Measurements from ENCODE around the gene SLC26A4. TPM values are rescaled to one million over a fixed set of nuclear protein-coding genes. Genes with fewer than 3 reads are reported as not detected.

SLC26A4 gene
- total and polyA plus RNA-seq, 2 donors (not counting 1 experiment from before 2014, with no cell fraction given): 0.33 to 0.50 TPM

DNA sequence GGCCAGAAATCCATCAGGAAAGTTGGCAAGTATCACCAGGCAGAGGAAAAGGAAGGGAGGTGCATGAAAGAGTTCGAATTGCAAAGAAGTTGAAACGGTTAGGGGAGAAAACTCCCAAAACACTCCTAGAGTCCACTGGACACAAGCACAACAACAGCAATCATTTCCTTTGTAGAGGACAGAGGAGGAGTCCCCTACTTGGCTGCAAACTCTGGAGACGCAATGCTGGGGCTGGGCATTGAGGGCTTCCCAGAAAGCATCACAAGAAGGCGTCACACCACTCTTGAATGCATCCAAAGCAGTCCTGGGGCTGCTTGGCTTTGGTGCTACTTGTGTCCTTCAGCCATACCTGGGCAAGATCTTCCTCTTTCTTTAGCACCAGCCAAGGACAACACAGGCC is 18.1 kb upstream of the SLC26A4 start:
- no peak for TF ChIP-seq EZH2 (IDR thresholded peaks at IDR 0.05; ENCODE audit: low read length, missing control alignments)
- TF ChIP-seq, protein P1, sequence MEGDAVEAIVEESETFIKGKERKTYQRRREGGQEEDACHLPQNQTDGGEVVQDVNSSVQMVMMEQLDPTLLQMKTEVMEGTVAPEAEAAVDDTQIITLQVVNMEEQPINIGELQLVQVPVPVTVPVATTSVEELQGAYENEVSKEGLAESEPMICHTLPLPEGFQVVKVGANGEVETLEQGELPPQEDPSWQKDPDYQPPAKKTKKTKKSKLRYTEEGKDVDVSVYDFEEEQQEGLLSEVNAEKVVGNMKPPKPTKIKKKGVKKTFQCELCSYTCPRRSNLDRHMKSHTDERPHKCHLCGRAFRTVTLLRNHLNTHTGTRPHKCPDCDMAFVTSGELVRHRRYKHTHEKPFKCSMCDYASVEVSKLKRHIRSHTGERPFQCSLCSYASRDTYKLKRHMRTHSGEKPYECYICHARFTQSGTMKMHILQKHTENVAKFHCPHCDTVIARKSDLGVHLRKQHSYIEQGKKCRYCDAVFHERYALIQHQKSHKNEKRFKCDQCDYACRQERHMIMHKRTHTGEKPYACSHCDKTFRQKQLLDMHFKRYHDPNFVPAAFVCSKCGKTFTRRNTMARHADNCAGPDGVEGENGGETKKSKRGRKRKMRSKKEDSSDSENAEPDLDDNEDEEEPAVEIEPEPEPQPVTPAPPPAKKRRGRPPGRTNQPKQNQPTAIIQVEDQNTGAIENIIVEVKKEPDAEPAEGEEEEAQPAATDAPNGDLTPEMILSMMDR (conservative IDR thresholded peaks at IDR 0.05 in 1 of 2, IDR thresholded peaks at IDR 0.05 in 1 of 2; ENCODE audit: low read depth in 1 of 2, low read length in 2 of 2): no peak
- H3K4me3 ChIP-seq (replicated peaks in 1 of 4; ENCODE audit: control extremely low read depth in 1 of 4, insufficient read depth in 1 of 4, low read depth in 3 of 4, low read length in 4 of 4): no peak overlapping the region
- no peak for DNase-seq (ENCODE audit: low read depth in 2 of 2)

DNA sequence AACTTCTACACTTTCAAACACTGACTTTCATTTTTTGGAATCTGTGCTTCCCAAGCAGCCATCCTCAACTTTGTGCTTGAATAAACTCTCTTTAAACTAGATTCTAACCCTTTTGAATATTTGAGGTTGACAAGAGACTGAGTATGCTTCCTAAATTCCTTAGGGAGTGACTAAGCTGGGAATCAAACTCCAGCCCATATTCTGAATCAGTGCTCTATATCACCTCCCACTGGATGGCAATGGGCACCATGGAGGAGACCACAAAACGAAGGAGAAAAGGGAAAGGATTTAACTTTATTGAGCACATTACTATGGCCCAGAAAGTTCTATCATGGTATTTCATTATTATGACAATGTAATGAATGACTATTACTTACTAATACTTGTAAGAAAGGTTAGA is 17.2 kb upstream of the SLC26A4 start:
- DNase-seq (ENCODE audit: low read depth in 2 of 2): peak; percentile 61 to 82

More for the DNA sequence above, 18.1 kb upstream of the SLC26A4 start:
- no peaks in the 10 kb centered on the region for H3K36me3 ChIP-seq (ENCODE audit: control insufficient read depth, insufficient read depth, low read length)
- no peak overlapping the region for H2AFZ ChIP-seq (ENCODE audit: low read length)
- no peak overlapping the region for H3K27ac ChIP-seq (ENCODE audit: insufficient read depth, low read length)
- no peaks in the 10 kb centered on the region for H3K9me3 ChIP-seq (ENCODE audit: control insufficient read depth, insufficient read depth, low read depth, low read length)
- H3K27me3 ChIP-seq (ENCODE audit: control insufficient read depth, insufficient read depth, low read length): no peaks in the 10 kb centered on the region
- H3K4me2 ChIP-seq (ENCODE audit: extremely low read depth, insufficient read depth, low read length): no peak overlapping the region
- H3K9ac ChIP-seq (ENCODE audit: insufficient read depth, low read length): no peak overlapping the region
- H3K79me2 ChIP-seq (ENCODE audit: control insufficient read depth, insufficient read depth, low read length): no peaks in the 10 kb centered on the region
- peaks cover 2% of the 10 kb centered on the region for H3K4me1 ChIP-seq (ENCODE audit: control insufficient read depth, extremely low read depth, insufficient read depth, low read length)
- no peaks in the 10 kb centered on the region for H4K20me1 ChIP-seq (ENCODE audit: control insufficient read depth, extremely low read depth, insufficient read depth, low read length)

DNA sequence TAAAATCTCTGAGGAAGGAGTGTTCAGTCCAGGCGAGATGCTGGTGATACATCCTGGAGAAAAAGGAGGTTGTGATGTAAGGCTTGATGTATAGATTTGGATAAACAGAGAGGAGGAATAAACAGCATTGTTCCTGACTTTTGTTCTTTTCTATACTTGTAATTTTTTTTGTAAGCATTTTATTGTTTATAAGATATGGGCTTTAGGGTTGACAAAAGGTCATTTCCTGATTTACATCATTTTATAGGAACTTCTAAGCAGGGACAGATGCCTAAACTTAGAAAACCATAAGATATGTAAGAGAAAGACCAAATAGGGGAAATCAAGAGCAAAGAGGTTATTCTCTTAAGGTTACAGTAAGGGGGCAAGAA is 16.7 kb upstream of the SLC26A4 start:
- Histone ChIP-seq H3K4me1 (ENCODE audit: control insufficient read depth, extremely low read depth, insufficient read depth, low read length) (peaks cover 2% of the 10 kb centered on the region), H3K79me2 (ENCODE audit: control insufficient read depth, insufficient read depth, low read length) (no peaks in the 10 kb centered on the region), H3K27me3 (ENCODE audit: control insufficient read depth, insufficient read depth, low read length) (no peaks in the 10 kb centered on the region), H3K27ac (ENCODE audit: insufficient read depth, low read length) (no peak overlapping the region), H3K4me3 (replicated peaks in 1 of 4; ENCODE audit: control extremely low read depth in 1 of 4, insufficient read depth in 1 of 4, low read depth in 3 of 4, low read length in 4 of 4) (peak overlapping the region in 3 of 4 experiments; percentile 2 to 24 (median 7)), H3K36me3 (ENCODE audit: control insufficient read depth, insufficient read depth, low read length) (no peaks in the 10 kb centered on the region), H2AFZ (ENCODE audit: low read length) (peak overlapping the region; percentile 12), H4K20me1 (ENCODE audit: control insufficient read depth, extremely low read depth, insufficient read depth, low read length) (no peaks in the 10 kb centered on the region), H3K4me2 (ENCODE audit: extremely low read depth, insufficient read depth, low read length) (peak overlapping the region; percentile 72), H3K9me3 (ENCODE audit: control insufficient read depth, insufficient read depth, low read depth, low read length) (no peaks in the 10 kb centered on the region), H3K9ac (ENCODE audit: insufficient read depth, low read length) (no peak overlapping the region)
- no peak for TF ChIP-seq EZH2 (IDR thresholded peaks at IDR 0.05; ENCODE audit: low read length, missing control alignments)
- TF ChIP-seq, protein P1 (conservative IDR thresholded peaks at IDR 0.05 in 1 of 2, IDR thresholded peaks at IDR 0.05 in 1 of 2; ENCODE audit: low read depth in 1 of 2, low read length in 2 of 2): no peak
- no peak for DNase-seq (ENCODE audit: low read depth in 2 of 2)

More for the DNA sequence above, 17.2 kb upstream of the SLC26A4 start:
- no peaks in the 10 kb centered on the region for H3K27me3 ChIP-seq (ENCODE audit: control insufficient read depth, insufficient read depth, low read length)
- no peak overlapping the region for H3K27ac ChIP-seq (ENCODE audit: insufficient read depth, low read length)
- no peak overlapping the region for H2AFZ ChIP-seq (ENCODE audit: low read length)
- H4K20me1 ChIP-seq (ENCODE audit: control insufficient read depth, extremely low read depth, insufficient read depth, low read length): no peaks in the 10 kb centered on the region
- H3K36me3 ChIP-seq (ENCODE audit: control insufficient read depth, insufficient read depth, low read length): no peaks in the 10 kb centered on the region
- H3K9ac ChIP-seq (ENCODE audit: insufficient read depth, low read length): no peak overlapping the region
- no peaks in the 10 kb centered on the region for H3K9me3 ChIP-seq (ENCODE audit: control insufficient read depth, insufficient read depth, low read depth, low read length)
- H3K4me2 ChIP-seq (ENCODE audit: extremely low read depth, insufficient read depth, low read length): no peak overlapping the region
- H3K4me3 ChIP-seq (replicated peaks in 1 of 4; ENCODE audit: control extremely low read depth in 1 of 4, insufficient read depth in 1 of 4, low read depth in 3 of 4, low read length in 4 of 4): no peak overlapping the region
- no peaks in the 10 kb centered on the region for H3K79me2 ChIP-seq (ENCODE audit: control insufficient read depth, insufficient read depth, low read length)
- H3K4me1 ChIP-seq (ENCODE audit: control insufficient read depth, extremely low read depth, insufficient read depth, low read length): peaks cover 2% of the 10 kb centered on the region
- TF ChIP-seq EZH2 (IDR thresholded peaks at IDR 0.05; ENCODE audit: low read length, missing control alignments): no peak
- TF ChIP-seq, protein P1 (conservative IDR thresholded peaks at IDR 0.05 in 1 of 2, IDR thresholded peaks at IDR 0.05 in 1 of 2; ENCODE audit: low read depth in 1 of 2, low read length in 2 of 2): peak; percentile 34 to 49

Measured in fibroblast of lung (primary cell).